Inflammatory macrophage treated with lipopolysaccharide for 4 hours (primary cell): ENCODE data around the gene IFNA17.
"Not testable (repeated sequence)": the region's sequence is repeated elsewhere in the genome, so short reads cannot be mapped to it uniquely, and the experiment has no call there.

Experiments
- DNase-seq: peaks from one replicate; pipeline ENCODE4 v3.0.0-alpha.2; 2020

IFNA17 gene

GRCh38 chr9:21228122-21228521 is at the start of gene IFNA17:
Gene IFNA17 (minus strand): TSS chr9:21228222. CDS start chr9:21228173, 49 bp downstream.
- DNase-seq: peak; percentile 11

DNA sequence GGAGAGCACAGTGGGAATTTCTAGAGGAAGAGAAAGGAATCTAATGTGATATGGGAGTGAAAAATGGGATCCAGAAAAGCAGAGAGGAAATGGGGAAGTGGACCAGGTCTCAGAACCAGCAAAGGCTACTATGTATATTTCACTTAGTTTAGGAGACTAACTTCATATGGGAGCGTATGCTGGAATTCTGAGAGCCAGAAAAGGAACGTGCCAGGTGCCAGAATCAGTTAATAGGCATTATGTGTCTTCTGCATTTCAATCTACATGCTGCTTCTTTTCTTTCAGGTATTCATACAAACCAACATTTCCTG is 40.3 kb upstream of the IFNA17 start:
- no peak for DNase-seq

DNA sequence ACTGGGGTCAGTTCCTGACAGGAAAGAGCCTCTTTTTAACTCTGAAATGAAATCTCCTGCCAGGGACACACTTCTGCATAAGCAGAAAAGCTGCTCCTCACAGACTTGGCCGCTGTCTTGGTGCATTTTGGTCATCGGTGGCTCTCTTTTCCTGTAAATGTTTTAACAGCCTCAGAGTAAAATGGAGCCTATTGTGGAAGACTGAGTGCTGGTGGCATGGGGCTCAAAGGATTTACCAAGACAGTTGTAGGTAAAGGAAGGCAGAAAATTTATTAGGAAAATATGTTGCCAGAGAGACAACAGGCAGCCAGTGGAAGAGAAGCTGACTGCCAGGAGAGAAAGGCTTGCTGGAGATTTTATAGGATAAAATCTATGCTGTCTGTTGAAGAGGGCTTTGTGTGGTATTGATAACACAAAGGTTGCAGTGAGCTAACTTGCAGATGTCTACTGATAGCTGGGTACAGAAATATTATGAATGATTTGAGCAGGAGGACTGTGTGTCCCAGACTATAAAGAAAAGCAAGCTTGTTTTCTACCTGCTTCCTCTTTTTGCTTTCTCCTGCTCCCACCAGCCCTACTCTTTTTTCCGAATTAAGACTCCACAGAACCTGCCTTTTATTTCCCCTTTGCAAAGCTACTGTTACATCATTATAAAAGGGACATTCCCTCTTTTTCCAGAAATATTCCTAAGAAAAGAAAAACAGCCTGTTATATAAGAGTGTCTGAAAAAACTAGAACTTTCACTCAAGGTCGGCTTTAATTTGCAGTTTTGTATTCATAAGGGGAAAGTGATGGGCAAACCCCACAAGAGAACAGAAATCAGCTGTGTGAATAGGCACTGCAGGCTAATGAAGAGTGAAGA is 39.7 kb upstream of the IFNA17 start:
- peak; percentile 3 for DNase-seq

DNA sequence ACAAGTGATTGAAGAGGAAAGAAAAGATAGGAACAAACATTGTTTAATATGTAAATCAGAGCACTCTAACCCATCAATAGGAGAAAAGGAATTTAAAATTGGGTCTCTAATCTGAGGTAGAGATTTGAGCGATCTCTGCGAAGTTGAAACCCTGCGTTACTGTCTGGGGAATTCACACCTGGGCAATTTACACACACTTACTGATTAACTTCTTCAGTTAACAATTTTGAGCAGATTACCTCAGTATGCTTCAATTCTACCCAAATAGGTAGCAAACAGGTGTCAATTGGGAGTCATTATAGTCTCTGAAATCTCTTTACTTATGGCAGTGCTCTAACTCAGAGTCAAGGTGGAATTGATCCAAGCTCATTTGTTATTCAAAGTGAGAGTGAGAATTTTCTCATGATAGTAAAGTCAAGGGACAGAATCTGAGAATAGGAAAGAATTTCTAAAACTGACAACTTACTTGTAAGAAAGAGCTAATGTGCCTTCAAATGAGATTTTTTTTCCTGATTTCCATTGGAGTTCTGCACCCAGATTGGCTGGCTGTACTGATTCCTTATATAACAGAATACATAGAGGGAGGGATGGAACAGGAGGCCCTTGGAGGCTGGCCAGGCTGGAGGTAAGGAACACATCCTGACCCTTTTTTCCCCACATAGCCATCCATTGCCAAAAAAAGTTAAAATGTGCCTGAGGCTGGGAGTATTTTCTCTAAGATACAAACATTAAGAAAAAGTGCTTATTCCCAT is 38.9 kb upstream of the IFNA17 start:
- DNase-seq: no peak

DNA sequence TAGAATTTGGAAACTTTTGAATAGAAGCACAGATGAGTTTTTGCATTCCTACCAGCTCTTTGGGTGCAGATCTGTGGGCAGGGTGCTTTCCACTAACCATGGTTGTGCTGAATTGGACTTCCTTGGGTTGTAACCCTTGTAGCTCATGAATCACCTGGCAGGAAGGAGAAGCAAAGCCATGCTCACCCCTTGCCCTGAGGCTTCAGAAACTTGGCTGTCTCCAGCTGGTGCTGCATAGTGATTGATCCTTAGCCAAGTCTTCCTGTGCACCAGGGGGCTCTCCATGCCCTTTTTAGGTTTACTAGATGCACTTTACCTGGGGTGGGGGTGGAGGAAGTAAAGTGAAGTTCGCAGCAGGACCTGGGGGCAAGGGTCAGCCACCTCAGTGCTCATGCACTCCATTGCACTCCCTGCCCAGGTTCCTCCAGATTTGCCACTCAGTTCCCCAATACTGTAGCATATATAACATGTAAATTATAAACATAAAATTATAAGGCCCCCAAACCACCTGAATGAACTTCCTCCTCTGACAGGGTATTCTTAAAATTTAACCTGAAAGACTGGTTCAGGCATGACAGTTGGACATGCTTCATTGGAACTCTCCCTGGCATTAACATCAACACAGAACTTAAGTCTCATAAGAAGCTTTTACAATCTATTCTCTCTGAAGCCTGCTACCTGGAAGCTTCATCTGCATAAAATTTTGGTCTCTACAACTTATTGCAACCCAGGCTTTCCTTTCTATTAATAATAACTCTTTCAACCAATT is 37.6 kb upstream of the IFNA17 start:
- DNase-seq: no peak

- no peak for DNase-seq
Measured at GRCh38 chr9:21255538-21256212, 27.7 kb upstream of the IFNA17 start.

GRCh38 chr9:21252721-21253547 is 24.9 kb upstream of the IFNA17 start:
- peak; percentile 84 for DNase-seq

DNA sequence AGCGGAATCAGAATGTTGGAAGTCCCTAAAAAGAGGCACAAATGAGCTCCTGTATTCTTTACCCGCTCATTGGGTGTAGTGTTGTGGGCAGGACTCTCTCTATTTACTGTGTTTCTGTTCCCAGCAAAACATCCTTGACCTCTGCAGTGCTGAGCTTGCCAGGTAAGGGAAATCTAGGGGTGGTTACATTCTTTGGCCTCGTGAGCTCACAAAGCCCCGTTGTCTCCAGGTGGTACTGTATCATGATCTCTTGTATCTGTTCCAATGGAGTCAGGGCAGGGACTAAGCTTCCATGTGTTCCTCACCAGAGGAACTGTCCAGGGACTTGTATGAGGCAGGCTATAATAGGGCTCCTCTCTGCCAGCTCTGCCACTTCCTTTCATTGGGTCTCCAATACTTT is 23.6 kb upstream of the IFNA17 start:
- no peak for DNase-seq

- no peak for DNase-seq
Measured at GRCh38 chr9:21251190-21251589, 23.2 kb upstream of the IFNA17 start.

DNA sequence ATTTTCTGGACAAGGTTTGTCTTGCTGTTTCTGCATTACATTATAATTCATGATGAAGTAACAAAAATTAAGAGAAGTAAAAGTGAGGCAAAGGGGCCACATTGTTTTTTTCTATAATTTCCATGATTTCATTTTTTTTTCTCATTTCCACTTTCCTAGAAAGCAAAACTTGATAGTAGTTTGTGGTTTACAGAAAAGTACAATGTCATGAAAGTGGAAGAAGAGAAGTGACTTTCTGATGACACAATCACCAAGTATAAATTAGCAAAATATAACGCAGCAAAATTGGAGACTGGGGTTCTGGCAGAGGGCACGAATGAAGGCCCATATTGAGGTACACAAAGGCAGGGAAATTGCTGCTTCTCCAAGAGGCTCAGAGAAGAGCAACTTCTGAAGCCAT is 16.8 kb upstream of the IFNA17 start:
- peak; percentile 87 for DNase-seq

- peak; percentile 85 for DNase-seq
Measured at GRCh38 chr9:21239911-21240310, 11.9 kb upstream of the IFNA17 start, which contains the start of gene IFNA14. Gene IFNA14 (minus strand): TSS chr9:21240005. CDS start chr9:21239935, 70 bp downstream.

GRCh38 chr9:21236360-21236714 is 8.3 kb upstream of the IFNA17 start:
- DNase-seq: not testable (repeated sequence)

- DNase-seq: peak; percentile 77
Measured at GRCh38 chr9:21235468-21236359, 7.7 kb upstream of the IFNA17 start.

GRCh38 chr9:21234153-21234687 is 6.2 kb upstream of the IFNA17 start:
- no peak for DNase-seq

GRCh38 chr9:21233258-21233657 is 5.2 kb upstream of the IFNA17 start:
- DNase-seq: no peak

- not testable (repeated sequence) for DNase-seq
Measured at GRCh38 chr9:21217211-21217610, 10.8 kb downstream of the IFNA17 start, which contains the start of gene IFNA16. Gene IFNA16 (minus strand): TSS chr9:21217311. CDS start chr9:21217305, 6 bp downstream.

DNA sequence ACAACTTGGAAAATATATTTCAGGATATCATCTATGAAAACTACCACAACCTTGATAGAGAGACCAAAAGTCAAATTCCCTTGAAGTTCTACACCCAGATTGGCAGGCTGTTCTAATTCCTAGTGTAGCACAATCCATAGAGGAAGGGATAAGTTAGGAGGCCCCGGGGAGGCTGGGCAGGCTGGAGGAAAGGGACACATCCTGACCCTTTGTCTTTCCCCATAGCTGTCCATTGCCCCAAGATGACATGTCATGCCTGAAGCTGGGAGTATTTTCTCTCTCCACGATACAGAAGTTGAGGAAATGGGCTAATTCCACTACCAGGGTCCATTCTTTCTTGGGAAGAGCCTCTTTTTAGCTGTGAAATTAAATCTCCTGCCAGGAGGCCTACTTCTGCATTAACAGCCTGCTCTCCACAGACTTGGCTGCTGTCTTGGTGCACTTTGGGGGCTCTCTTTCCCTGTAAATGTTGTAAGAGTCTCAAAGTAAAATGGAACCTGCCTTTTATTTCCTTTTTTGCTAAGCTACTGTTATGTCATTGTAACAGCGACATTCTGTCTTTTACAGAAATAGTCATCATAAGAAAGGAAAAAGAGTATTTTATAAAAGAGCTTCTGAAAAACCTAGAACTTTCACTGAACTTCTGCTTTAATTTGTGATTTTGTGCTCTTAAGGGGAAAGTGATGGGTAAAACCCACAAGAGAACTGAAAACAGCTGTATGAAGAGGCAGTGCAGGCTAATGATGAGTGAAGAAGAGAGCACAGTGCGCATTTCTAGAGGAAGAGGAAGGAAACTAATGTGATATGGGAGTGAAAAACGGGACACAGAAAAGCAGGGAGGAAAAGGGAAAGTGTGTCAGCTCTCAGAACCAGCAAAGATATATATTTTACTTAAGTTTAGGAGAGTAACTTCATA is 14.4 kb downstream of the IFNA17 start:
- DNase-seq: peak; percentile 56

DNA sequence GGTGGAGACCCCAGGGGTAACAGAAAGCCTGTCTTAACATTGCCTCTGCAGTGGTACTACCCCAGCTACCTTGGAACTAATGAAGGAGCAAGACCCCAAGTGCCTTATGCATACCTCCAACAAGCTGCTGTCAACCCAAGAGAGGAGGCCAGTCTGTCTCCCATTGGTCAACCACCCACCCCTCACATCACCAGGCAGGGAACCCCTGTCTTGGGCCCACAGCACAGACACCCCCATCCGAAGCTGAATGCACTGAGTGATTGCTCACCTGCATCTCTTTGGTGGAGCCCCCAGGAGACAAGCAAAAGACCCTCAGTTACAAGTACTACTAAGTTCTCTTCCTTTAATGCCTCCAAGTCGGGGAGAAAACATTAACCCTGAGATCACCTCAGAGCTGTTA is 15.9 kb downstream of the IFNA17 start:
- DNase-seq: not testable (repeated sequence)

- not testable (repeated sequence) for DNase-seq
Measured at GRCh38 chr9:21210782-21211181, 17.2 kb downstream of the IFNA17 start.
